Astrocyte of the spinal cord (primary cell): ENCODE results near the gene DSCAML1.

Source experiments
- DNase-seq: peaks from one replicate; pipeline ENCODE4 v3.0.0; 2011; ENCODE audit warnings: low read depth, low spot score
- H3K4me3 ChIP-seq: 2 replicates; pipeline ENCODE4 v1.5.1; 2011; ENCODE audit warnings: low read depth, mild to moderate bottlenecking, low read length, moderate library complexity
- in situ Hi-C: cut with HindIII; loops from 2 replicates; pipeline ENCODE4 v1.10.0; 2017; ENCODE audit warnings: low sequenced_read_pairs
- TF ChIP-seq, protein P1 (sequence below): IDR thresholded peaks from 2 replicates; pipeline ENCODE4 v1.5.1; 2012; ENCODE audit warnings: low read depth, mild to moderate bottlenecking, low read length, inconsistent platforms

Gene DSCAML1

DNA sequence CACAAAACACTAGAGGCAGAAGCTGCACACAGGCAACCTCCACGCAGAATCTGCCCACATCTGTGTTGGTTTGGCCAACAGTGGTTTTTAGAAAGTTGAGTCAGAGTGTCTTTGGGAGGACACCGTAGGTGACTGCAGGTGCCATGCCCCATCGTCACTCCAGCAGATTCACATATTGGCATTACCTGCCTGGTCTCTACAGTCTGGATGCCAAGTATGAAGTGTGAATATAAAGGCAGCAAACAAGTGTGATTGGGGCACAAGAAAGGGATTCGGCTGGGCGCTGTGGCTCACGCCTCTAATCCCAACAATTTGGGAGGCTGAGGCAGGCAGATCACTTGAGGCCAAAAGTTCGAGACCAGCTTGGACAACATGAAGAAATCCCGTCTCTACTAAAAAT, 38.6 kb upstream of the DSCAML1 start:
- TF ChIP-seq, protein P1, sequence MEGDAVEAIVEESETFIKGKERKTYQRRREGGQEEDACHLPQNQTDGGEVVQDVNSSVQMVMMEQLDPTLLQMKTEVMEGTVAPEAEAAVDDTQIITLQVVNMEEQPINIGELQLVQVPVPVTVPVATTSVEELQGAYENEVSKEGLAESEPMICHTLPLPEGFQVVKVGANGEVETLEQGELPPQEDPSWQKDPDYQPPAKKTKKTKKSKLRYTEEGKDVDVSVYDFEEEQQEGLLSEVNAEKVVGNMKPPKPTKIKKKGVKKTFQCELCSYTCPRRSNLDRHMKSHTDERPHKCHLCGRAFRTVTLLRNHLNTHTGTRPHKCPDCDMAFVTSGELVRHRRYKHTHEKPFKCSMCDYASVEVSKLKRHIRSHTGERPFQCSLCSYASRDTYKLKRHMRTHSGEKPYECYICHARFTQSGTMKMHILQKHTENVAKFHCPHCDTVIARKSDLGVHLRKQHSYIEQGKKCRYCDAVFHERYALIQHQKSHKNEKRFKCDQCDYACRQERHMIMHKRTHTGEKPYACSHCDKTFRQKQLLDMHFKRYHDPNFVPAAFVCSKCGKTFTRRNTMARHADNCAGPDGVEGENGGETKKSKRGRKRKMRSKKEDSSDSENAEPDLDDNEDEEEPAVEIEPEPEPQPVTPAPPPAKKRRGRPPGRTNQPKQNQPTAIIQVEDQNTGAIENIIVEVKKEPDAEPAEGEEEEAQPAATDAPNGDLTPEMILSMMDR, result no peak
- H3K4me3 ChIP-seq, result no peak overlapping the region
- DNase-seq, result no peak
- in situ Hi-C loops, result no loop called here

DNA sequence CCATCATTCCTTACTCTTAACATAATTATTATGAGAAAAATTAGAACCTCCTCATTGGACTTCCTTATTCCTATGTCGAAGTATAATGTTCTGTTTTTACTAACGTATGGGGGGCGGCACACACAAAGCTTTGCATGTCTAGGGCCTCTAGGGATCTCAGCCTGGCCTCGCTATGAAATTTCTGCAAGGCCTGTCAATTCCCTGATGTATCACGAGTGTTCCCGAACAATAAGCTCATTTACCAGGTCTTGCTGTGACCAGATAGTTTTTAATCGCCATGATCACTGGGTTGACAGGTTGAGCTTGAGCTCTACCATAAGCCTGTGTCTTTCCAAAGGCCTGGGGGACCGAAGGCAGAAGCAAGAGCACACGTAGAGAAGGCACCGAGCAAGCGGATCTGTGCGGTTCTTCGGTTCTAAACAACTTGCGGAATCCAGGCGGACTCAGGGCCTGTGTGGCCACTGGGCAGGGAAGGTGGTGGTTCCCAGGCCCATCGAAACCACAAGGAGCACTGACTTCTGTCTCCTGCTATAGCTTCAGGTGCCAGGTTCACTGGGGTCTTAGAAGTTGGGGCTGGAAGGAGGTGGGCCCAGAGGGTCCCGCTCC, 37.9 kb upstream of the DSCAML1 start:
- DNase-seq, result no peak
- in situ Hi-C loops, result no loop called here
- TF ChIP-seq, protein P1, result no peak
- no peak overlapping the region for H3K4me3 ChIP-seq

DNA sequence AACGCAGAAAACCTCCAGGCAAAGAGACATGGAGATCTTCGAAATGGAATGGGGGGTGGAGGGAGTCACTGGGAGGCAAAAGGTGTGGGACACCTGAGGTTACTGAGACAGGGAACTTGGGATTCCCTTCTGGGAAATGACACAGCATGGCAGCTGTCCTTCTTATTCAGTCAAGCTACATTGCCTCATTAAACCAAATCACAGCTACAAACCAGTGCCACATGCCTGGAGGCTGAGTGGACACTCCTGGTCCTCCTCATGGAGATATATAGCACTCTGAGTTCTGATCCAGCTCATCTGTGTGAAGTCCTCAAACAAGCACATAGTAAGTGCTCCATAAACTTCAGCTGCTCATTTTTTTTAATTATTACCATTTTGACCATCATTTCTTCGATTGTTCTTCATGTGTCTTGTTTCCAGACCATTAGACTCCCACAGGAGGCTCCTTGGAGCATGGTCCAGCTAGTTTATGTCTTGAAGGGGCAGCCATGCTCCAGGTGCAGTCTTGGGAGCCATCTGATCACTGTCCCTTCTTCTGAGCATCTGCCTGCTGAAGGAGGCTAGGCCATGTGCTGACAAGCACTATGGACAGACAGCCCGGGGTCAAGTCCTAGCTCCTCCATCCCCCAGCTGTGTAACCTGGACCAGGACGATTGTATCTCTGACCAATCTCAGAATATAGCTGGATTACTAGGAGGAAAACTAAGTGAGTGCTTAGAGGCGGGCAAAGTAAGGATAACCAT, 37.2 kb upstream of the DSCAML1 start:
- TF ChIP-seq, protein P1, result no peak
- in situ Hi-C loops, result no loop called here
- DNase-seq, result no peak
- H3K4me3 ChIP-seq, result no peak overlapping the region

DNA sequence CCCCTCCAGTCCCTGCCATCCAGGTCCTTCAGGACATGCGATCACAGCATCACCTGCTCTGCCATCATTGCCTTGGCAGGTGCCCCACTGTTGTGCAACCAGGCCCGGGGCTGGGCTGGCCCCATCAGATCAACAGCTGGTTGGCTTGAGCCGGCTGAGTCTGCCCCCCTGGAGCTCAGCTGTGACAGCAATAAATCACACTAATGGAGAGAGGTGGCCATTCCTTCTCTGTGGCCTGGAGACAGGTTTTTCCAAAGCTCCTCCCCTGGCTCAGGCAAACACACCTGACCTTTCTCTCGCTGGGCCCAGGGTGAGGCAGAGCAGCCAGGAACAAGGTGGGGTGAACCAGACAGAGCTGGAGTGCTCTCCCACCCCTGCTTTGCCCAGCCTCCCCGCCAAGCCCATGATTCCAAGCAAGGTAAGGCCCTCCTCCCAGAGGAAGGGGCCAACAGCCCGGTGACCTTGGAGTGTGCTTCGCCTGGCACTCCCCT, 36.4 kb upstream of the DSCAML1 start:
- in situ Hi-C loops, result no loop called here
- no peak for DNase-seq
- H3K4me3 ChIP-seq, result no peak overlapping the region
- TF ChIP-seq, protein P1, result no peak

DNA sequence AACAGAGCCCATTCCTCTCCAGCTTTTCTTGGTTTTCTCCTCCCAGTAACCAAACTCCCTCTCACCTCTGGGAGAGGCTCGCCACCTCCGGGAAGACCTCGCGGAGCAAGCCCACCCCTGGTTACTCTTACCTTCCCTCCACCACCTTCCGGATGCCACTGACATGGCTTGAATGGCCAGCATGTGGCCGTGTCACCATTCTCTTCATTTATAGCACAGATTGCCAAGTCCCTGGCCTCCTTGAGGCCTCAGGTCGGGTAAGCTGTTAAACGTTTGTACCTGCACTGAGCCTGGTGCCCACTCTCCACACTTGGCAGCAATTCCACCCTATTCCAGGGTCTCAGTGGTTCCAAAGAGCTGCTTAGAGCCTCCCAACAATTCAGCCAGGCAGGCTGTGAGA, 35.5 kb upstream of the DSCAML1 start:
- no peak for DNase-seq
- in situ Hi-C loops, result no loop called here
- TF ChIP-seq, protein P1, result no peak
- no peak overlapping the region for H3K4me3 ChIP-seq

DNA sequence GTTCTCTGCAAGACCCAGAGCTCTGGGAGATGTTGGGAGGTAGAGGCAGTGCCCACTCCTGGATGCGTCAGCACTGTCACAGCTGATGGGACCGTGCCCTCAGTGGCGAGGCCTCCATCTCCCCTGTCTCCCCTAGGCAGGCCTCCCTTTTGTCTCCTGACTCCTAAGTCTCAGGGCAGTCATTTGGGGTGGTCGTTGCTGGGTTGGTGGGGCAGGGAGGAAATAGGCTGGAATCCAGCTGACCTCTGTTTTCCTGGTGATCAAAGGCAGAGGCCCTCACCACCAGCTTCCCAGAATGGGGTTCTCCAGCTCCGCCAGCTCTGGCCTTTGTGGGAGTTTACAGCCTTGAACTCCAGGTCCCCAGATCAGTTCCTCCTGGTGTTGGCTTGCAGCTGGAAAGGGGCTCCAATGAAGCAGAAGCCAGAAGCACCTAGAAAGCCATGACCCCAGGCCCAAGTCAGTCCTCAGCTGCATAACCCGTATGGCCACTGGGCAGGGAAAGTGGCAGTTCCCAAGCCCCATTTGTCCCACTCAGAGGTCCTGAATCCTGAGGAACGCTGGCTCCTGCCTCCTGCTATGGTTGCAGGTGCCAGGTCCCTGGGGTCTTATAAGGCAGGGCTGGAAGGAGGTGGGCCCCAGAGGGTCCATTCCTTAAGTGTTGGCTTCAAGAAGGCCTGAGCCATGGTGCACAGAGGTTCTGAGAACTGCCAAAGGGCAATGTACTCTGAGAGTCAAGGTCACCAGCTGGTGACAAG, 34.8 kb upstream of the DSCAML1 start:
- DNase-seq, result no peak
- in situ Hi-C loops, result no loop called here
- no peak overlapping the region for H3K4me3 ChIP-seq
- TF ChIP-seq, protein P1, result no peak
